Measurements from ENCODE around the gene UBE2J2.

UBE2J2 gene

GRCh38 chr1:1282998-1283397 is 9.3 kb upstream of the UBE2J2 start:
- FAIRE-seq (no peak), DNase-seq (ENCODE audit: insufficient read length, low spot score) (no peak)

DNA sequence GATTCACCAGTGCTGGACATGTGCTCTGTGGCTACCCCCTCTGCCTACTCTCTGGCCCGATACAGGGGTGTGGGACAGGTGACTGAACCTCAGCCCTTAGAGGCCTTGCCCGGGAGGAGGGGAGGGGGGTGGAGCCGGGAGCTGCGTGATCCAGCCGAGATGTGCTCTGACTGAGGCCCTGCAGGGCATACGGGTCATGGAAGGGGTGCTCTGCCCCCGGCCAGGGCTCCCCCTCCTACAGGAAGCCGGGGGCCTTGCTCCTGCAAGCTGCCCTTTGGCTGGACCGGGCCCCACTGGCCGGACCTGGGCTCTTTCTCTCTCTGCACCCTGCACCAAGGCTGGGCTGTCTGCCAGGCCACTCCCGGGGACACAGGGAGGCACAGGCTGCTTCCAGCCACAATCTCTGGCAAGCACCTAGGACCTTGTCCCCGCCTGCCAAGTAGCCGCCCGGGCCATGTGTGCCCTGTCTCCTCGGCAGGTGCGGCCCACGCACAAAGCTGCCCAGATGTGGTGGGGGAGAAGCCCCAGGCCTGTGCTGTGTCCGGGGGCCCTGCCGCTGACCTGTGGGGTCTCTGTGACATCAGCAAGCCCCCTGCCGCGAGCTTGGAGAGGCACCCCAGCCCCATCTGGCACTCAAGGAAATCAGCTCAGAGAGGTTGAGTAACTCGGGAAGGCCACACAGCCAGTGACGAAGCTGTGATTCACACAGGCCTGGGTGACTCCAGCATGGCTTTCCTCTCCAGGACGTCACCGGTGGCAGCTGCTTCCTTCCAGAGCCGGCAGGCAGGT is 8.1 kb upstream of the UBE2J2 start:
- FAIRE-seq (no peak), DNase-seq (ENCODE audit: insufficient read length, low spot score) (no peak)

DNA sequence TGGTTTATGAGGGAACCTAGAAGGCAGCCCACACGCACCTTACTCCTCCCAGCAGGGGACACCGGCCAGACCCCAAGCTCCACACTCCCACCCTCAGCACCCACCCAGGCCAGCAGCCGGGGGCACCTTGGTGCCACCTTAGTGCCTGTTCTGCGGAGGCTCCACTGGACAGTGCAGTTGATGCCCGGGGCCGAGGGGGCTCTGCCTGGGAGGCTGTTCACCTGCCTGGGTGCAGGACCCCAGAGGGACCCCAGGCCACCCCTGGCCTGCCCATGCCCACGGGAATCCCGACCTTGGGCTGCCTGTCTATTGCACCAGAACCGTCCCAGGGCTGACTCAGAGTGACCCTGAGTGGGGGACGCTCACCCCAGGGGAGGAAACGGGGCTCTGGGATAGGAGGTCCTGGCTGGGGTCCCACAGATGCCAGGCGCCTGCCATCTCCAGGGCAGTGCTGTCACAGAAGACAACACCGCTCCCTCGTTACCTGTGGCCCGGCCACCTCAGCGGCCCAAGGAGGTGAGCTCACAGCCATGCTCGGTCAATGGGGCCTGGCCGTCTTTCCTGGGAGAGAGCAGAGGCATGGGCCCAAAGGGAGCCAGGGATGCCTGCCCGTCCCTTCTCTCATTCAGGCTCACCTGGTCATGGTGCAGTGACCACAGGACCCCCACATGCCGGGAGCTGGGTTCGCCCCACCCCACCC is 7.3 kb upstream of the UBE2J2 start:
- FAIRE-seq (no peak), DNase-seq (ENCODE audit: insufficient read length, low spot score) (no peak)

DNA sequence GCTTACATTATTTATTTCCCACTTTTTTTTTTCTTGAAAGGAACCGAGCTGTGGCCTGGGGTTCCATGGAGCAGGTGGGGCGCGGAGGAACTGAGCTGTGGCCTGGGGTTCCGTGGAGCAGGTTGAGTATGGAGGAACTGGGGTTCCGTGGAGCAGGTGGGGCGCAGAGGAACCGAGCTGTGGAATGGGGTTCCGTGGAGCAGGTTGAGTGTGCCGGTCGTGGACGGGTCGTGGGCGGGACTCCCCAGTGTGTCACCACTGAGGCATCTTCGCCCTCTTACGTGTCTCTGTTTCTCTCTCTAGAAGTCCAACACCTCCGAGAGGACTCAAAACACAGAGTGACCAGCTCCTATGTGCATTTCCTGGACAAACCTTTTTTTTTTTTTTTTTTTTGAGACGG is 5.4 kb upstream of the UBE2J2 start:
- no peak for FAIRE-seq
- DNase-seq (ENCODE audit: insufficient read length, low spot score), result no peak

GRCh38 chr1:1278620-1279019 is 5.0 kb upstream of the UBE2J2 start:
- DNase-seq (ENCODE audit: insufficient read length, low spot score) (no peak), FAIRE-seq (no peak)

DNA sequence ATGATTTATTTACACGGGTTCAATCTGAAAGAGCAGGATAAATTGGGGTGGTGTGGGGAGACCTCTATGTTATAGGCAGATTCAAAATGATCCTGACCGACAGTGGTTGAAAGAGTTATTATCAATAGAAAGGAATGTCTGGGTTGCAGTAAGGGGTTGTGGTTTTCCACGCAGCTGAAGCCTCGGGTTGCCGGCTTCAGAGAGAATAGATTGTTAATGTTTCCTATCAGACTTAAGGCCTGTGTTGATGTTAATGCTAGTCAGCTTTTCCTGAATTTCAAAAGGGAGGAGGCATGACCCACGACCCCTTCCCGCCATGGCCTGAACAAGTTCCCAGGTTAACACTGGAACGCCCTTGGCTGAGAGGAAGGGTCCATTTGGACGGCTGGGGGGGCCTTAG is 2.2 kb upstream of the UBE2J2 start:
- no peak for FAIRE-seq
- DNase-seq (ENCODE audit: insufficient read length, low spot score), result no peak

GRCh38 chr1:1274931-1275431 is 1.3 kb upstream of the UBE2J2 start:
- DNase-seq (ENCODE audit: insufficient read length, low spot score) (no peak), FAIRE-seq (no peak)

- peak; percentile 55 for FAIRE-seq
- DNase-seq (ENCODE audit: insufficient read length, low spot score), result no peak
These were observed 761 bp upstream of the UBE2J2 start for GRCh38 chr1:1274299-1274930.

DNA sequence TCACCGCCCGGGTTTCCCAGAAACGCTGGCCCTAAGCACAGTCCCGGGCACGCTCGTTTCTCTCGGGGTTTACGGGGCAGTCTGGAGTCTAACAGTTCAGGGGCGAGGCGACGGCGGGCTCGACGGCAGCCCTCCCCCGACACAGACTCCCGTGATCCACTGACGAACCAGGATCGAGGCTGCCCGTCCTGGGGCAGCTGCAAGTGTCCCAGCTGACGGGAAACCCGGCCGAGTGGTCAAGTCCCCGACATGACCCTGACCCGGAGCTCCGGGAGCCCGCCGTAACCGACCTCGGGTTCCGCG is 494 bp downstream of the UBE2J2 start:
- no peak for FAIRE-seq
- no peak for DNase-seq (ENCODE audit: insufficient read length, low spot score)

- DNase-seq (ENCODE audit: insufficient read length, low spot score) (no peak), FAIRE-seq (peak; percentile 52)
These were observed 1.1 kb downstream of the UBE2J2 start for GRCh38 chr1:1272341-1273208.

DNA sequence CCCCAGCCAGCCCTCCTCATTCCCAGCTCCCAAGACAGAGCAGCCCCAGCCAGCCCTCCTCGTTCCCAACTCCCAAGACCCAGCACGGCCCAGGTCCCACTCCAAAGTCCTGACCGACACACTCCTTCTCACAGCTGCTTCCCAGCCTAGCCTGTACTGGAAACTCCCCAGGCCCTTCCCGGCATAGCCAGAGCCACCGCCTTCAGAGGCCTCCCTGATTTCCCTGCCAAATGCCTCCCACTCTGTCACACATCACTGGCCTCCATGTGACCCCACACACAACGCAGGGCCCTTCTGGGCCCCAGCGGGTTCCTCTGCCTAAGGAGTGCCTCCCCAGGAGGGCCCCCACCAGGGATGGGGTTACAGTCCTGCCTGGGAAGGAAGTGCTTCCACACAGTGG is 2.8 kb downstream of the UBE2J2 start:
- FAIRE-seq (no peak), DNase-seq (ENCODE audit: insufficient read length, low spot score) (no peak)

- FAIRE-seq, result no peak
- DNase-seq (ENCODE audit: insufficient read length, low spot score), result no peak
These were observed 5.4 kb downstream of the UBE2J2 start for GRCh38 chr1:1268284-1268682.

GRCh38 chr1:1267488-1268283 is 6.0 kb downstream of the UBE2J2 start:
- DNase-seq (ENCODE audit: insufficient read length, low spot score), result no peak
- no peak for FAIRE-seq

GRCh38 chr1:1264868-1265272 is 8.8 kb downstream of the UBE2J2 start:
- FAIRE-seq (peak; percentile 98), DNase-seq (ENCODE audit: insufficient read length, low spot score) (peak; percentile 89)

DNA sequence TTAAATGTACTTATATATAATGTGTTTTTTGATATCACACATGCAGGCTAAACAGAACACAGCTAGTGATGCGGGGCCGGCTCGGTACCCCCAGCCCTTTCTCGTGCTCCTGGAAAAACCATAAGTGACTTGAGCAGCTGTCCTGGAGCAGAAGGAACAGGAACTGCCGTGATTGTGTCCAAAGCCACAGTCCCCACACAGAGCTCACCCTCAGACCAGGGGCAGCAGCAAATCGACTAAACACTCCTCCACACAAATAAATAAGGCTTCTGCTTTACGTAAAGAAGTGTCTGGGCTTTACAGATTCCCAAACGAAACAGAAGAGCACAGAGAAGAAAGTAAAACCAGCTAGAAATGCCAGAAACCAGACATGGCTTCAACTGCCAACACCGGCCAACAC is 9.6 kb downstream of the UBE2J2 start:
- DNase-seq (ENCODE audit: insufficient read length, low spot score) (no peak), FAIRE-seq (no peak)

DNA sequence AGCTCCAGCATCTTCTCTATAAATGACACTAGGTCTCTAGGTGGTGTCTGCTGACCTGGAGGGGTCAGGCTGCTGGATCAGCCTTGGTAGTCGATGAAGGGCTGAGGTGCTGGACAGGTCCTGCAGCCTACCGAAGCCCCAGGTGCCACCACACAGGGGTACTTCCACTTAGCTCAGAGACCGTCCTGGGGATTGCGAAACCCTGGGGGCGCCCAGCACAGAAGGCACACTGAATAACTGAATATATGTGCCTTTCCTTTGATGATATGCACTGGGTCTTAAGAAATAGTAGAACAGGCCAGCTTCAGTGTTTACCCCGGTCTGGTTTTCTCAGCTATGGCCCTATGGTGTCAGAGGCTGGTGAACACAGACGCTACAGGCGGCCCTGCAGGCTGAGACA is 10.9 kb downstream of the UBE2J2 start:
- DNase-seq (ENCODE audit: insufficient read length, low spot score), result no peak
- FAIRE-seq, result no peak

GRCh38 chr1:1262071-1262470 is 11.6 kb downstream of the UBE2J2 start:
- FAIRE-seq (no peak), DNase-seq (ENCODE audit: insufficient read length, low spot score) (no peak)

DNA sequence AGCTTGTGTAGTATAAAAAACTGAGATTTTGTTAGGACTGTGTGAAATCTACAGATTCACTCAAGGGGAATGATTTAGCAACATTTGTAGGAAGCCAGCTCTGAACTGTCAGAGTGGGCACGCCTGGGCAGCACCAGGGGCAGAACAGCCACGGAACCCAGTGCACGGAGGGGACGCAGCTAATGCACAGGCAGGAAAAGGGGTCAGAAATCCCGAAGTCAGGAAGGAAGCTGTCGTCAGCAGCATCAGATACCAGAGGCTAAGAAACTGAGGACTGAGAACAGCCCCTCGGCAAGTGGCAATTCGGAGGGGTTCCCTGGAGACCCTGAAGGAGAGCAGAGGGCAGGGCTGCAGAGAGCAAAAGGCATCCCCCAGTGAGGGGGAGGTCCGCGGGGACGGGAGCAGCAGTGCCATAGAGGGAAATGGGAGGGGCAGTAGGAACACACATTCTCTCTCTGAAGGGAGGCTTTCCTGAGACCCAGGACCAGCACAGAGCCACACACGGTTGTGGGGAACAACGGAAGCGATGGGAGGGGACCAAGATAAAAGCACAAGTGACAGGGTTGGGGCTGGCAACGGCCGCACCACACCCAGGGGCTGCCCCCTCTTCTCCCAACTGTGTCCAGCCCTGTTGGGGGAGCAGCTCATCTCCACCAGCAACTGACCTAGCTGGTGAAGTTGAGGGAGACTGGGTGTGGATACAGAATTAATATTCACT is 12.7 kb downstream of the UBE2J2 start:
- DNase-seq (ENCODE audit: insufficient read length, low spot score), result no peak
- FAIRE-seq, result no peak

DNA sequence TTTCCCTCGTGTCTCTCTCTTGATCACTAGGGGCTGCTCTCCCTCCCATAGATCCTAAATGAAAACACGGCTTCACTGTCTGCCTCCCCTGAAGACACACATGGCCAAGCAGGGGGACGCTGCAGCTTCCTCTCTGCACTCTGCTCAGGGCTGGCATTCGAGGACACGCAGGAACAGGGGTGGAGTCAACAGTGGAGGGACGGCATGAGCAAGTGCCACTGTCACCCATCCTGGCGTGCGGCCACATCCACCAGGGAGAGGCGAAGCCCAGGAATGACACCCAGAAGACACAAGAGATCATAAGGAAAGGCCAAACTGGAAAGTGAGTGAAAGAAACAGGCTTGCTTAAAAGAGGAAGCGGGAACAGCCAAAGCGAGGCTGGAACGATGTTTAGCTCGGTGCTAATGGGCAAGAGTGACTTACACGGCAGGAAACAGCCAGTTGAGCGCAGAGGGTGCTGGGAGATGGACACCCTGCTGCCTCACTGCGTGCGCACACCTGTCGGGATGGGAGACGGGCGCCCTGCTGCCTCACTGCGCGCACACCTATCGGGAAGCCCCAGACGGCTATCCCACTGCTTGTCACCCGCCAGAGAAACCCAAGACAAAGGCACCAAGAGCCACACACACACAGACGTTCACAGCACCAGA is 13.6 kb downstream of the UBE2J2 start:
- FAIRE-seq (no peak), DNase-seq (ENCODE audit: insufficient read length, low spot score) (no peak)

All from HTR-8/SVneo (cell line).